PC-9 (cell line): ENCODE results near the gene HS6ST3.

Experiments
- EZH2 ChIP-seq: fragments of 200-600 bp; sonication (generic); IDR thresholded peaks from 2 replicates; pipeline ENCODE4 v1.8.0; 2017; ENCODE audit warnings: antibody characterized with exemption, low read depth
- TF ChIP-seq, protein P1 (sequence below): fragments of 200-600 bp; sonication (generic); conservative IDR thresholded peaks from 2 replicates; pipeline ENCODE4 v1.6.1; 2017; ENCODE audit warnings: mixed run types, antibody characterized with exemption, mild to moderate bottlenecking, moderate library complexity

DNA sequence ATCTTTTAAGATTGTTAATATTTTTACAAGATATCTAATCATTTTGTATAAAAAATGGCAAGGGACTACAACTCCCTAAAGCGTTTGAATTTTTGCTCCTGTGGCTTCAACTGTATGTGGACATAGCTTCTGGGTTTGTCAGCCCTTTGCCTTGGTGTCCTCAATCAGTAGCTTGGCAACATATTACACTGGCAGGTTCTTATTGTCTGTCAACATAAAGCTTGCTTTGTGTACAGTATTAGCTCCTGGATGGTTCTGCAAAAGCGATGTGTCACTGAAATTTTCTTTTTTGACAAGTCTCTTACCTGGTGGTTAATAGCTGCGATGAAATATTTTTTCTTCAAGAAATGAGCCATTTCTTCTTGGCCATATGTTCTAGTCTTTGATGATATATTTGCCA is 190.0 kb downstream of the HS6ST3 start:
- TF ChIP-seq, protein P1, sequence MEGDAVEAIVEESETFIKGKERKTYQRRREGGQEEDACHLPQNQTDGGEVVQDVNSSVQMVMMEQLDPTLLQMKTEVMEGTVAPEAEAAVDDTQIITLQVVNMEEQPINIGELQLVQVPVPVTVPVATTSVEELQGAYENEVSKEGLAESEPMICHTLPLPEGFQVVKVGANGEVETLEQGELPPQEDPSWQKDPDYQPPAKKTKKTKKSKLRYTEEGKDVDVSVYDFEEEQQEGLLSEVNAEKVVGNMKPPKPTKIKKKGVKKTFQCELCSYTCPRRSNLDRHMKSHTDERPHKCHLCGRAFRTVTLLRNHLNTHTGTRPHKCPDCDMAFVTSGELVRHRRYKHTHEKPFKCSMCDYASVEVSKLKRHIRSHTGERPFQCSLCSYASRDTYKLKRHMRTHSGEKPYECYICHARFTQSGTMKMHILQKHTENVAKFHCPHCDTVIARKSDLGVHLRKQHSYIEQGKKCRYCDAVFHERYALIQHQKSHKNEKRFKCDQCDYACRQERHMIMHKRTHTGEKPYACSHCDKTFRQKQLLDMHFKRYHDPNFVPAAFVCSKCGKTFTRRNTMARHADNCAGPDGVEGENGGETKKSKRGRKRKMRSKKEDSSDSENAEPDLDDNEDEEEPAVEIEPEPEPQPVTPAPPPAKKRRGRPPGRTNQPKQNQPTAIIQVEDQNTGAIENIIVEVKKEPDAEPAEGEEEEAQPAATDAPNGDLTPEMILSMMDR: no peak
- TF ChIP-seq EZH2: no peak
